Sigmoid colon (tissue), 7 donors: ENCODE results near the gene HK1. TPM values are rescaled to one million over a fixed set of nuclear protein-coding genes. Genes with fewer than 3 reads are reported as not detected.
"Not testable (repeated sequence)": the region's sequence is repeated elsewhere in the genome, so short reads cannot be mapped to it uniquely, and the experiment has no call there.

ENCODE experiments used
- DNase-seq: peaks from one replicate; pipeline ENCODE4 v3.0.0-alpha.2; 2019
- H3K27ac ChIP-seq, 4 donors: fragments of 200-600 bp; sonication (generic); one replicate each; pipeline ENCODE4 v1.5.1; 2016 to 2019; ENCODE audit warnings: mild to moderate bottlenecking in 1 of 4
- H3K27me3 ChIP-seq, 3 donors: fragments of 200-600 bp; sonication (generic); one replicate each; pipeline ENCODE4 v1.5.1; 2019; ENCODE audit warnings: mild to moderate bottlenecking in 1 of 3
- H3K36me3 ChIP-seq, 4 donors: fragments of 200-600 bp; sonication (generic); one replicate each; pipeline ENCODE4 v1.5.1; 2016 to 2019
- H3K4me1 ChIP-seq, 4 donors: fragments of 200-600 bp; sonication (generic); one replicate each; pipeline ENCODE4 v1.5.1; 2017 to 2019
- H3K4me3 ChIP-seq, 4 donors: fragments of 200-600 bp; sonication (generic); one replicate each; pipeline ENCODE4 v1.5.1; 2017 to 2019; ENCODE audit warnings: mild to moderate bottlenecking in 2 of 4, moderate library complexity in 1 of 4
- H3K9me3 ChIP-seq, 4 donors: fragments of 200-600 bp in 3 of 4; sonication (generic) in 3 of 4; one replicate each; pipeline versions ENCODE4 v1.5.1 to v1.6.1; 2013 to 2019
- EP300 ChIP-seq, 4 donors: sonication (generic); formaldehyde crosslinking; IDR thresholded peaks; one replicate each; pipeline ENCODE4 v1.6.1; 2017; ENCODE audit warnings: antibody characterized with exemption in 4 of 4
- POLR2A ChIP-seq, 2 donors: fragments of 450-650 bp; IDR thresholded peaks; one replicate each; pipeline ENCODE4 v1.6.1; 2016; ENCODE audit warnings: antibody characterized with exemption in 2 of 2, mild to moderate bottlenecking in 2 of 2, moderate library complexity in 2 of 2
- POLR2AphosphoS5 ChIP-seq, 4 donors: sonication (generic); formaldehyde crosslinking; IDR thresholded peaks; one replicate each; pipeline ENCODE4 v1.6.1; 2017; ENCODE audit warnings: antibody characterized with exemption in 4 of 4
- WGBS, 2 donors: extraction: QIAGEN DNeasy Blood & Tissue Kit; methylation state at CpG; one replicate each; pipeline ENCODE4 v1.1.7; 2013; 5-methylcytosine and 5-hydroxymethylcytosine counted together
- intact Hi-C: fragments of 100-400 bp; cut with DNase I; formaldehyde crosslinking; loops from one replicate; pipeline ENCODE4 v1.15.1; 2023
- polyA plus RNA-seq, 3 donors: library from polyadenylated mRNA; stranded (reverse); fragments of 200-250 nt; gene quantifications; one replicate each; pipeline ENCODE4 v1.2.3, GENCODE V29; 2013
- total RNA-seq, 4 donors: library from RNA; depleted of rRNA; stranded (reverse); fragments of >200 nt; gene quantifications; one replicate each; pipeline ENCODE4 v1.1.0, GENCODE V29; 2016
- TF ChIP-seq, protein P1 (sequence below), 4 experiments: fragments of 450-650 bp in 3 of 4; fragments of 200-600 bp in 1 of 4; IDR thresholded peaks; one replicate each; pipeline ENCODE4 v1.5.1; 2016 to 2019; ENCODE audit warnings: antibody characterized with exemption in 4 of 4, mild to moderate bottlenecking in 3 of 4, moderate library complexity in 2 of 4
- donor health status: healthy with polysubstance abuse.
- donor health status: Bipolar disorder and iron deficiency.
- donor health status: healthy.

HK1 gene
- total and polyA plus RNA-seq, 7 donors = 23.4 to 74.9 (median 65.8) TPM

DNA sequence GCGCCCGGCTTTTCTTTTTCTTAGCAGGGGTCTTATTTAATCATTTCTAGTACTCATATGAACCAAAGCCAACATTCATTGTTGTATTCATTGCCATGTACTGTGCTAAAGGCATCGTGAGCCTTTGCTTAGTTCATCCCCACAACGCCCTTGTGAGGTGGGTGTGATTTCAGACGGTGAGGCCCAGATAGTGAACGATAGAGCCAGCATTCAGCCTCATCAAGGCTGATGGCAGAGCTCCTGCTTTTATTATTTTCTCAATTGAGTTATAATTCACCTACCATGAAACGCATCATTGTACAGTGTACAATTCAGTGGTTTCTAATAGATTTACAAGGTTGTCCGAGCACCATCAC, 50.1 kb downstream of the HK1 start:
- no peaks in the 10 kb centered on the region for H3K36me3 ChIP-seq
- H3K4me3 ChIP-seq = peak overlapping the region in 2 of 4 donors; percentile 39 to 43
- no peaks in the 10 kb centered on the region for H3K9me3 ChIP-seq
- no peaks in the 10 kb centered on the region for H3K27me3 ChIP-seq
- peak overlapping the region; percentile 80 to 91 (median 82) for H3K27ac ChIP-seq
- TF ChIP-seq EP300 (IDR thresholded peaks at IDR 0.05) = no peak
- no peak for TF ChIP-seq POLR2A (IDR thresholded peaks at IDR 0.05)
- no peak for TF ChIP-seq POLR2AphosphoS5 (IDR thresholded peaks at IDR 0.05)
- TF ChIP-seq, protein P1, sequence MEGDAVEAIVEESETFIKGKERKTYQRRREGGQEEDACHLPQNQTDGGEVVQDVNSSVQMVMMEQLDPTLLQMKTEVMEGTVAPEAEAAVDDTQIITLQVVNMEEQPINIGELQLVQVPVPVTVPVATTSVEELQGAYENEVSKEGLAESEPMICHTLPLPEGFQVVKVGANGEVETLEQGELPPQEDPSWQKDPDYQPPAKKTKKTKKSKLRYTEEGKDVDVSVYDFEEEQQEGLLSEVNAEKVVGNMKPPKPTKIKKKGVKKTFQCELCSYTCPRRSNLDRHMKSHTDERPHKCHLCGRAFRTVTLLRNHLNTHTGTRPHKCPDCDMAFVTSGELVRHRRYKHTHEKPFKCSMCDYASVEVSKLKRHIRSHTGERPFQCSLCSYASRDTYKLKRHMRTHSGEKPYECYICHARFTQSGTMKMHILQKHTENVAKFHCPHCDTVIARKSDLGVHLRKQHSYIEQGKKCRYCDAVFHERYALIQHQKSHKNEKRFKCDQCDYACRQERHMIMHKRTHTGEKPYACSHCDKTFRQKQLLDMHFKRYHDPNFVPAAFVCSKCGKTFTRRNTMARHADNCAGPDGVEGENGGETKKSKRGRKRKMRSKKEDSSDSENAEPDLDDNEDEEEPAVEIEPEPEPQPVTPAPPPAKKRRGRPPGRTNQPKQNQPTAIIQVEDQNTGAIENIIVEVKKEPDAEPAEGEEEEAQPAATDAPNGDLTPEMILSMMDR (IDR thresholded peaks at IDR 0.05) = no peak
- DNase-seq = no peak
- 69 to 71% methylated on average over 8 of the region's 8 CpGs for WGBS, 2 donors
- intact Hi-C loops = loop anchor here (10.0 kb wide), 1 partner anchor 176 kb away; no protein-coding TSS in a partner anchor
- H3K4me1 ChIP-seq = peaks cover 0 to 88% (median 79%) of the 10 kb centered on the region in 4 donors

DNA sequence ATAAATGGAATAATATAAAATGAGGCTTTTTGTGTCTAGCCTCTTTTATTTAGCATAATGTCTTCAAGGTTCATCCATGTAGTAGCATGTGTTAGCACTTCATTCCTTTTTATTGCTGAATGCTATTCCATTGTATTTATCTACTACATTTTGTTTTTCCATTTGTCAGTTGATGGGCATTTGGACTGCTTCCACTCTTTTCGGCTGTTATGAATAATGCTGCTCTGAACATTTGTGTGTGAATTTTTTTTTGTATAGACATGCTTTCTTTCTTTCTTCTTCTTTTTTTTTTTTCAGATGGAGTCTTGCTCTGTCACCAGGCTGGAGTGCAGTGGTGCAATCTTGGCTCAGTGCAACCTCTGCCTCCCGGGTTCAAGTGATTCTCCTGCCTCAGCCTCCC, 50.6 kb downstream of the HK1 start:
- intact Hi-C loops = loop anchor here (10.0 kb wide), 1 partner anchor 176 kb away; no protein-coding TSS in a partner anchor
- peaks cover 0 to 88% (median 80%) of the 10 kb centered on the region in 4 donors for H3K4me1 ChIP-seq

DNA sequence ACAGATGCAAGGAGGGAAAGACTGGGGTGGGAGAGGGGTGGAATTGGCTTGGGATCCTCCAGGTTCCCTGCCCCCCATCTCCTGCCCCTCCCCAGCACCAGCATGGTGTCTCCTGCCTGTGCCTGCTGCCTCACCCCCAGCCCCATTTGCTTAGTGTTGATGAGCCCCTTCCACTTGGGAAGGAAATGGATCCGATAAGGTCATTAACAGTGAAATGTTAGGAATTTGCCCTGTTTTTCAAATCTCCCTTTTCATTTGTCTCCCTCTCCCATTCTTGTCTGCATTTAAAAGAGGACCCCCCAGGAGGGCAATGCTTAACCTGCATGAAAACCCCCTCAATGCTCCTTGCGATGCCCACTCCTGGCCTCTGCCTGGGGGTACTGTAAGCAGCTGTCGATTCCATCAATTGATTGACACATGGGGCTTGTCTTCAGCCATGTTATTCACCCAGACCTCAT, 51.5 kb downstream of the HK1 start:
- 91 to 94% methylated on average over 3 of the region's 3 CpGs for WGBS, 2 donors
- H3K36me3 ChIP-seq = no peaks in the 10 kb centered on the region
- intact Hi-C loops = loop anchor here (5.0 to 10.0 kb wide), 2 partner anchors 48 to 175 kb away; no protein-coding TSS in a partner anchor
- DNase-seq = no peak
- H3K27me3 ChIP-seq = no peaks in the 10 kb centered on the region
- peaks cover 0 to 89% (median 80%) of the 10 kb centered on the region in 4 donors for H3K4me1 ChIP-seq
- no peaks in the 10 kb centered on the region for H3K9me3 ChIP-seq
- H3K4me3 ChIP-seq = no peak overlapping the region
- TF ChIP-seq POLR2A (IDR thresholded peaks at IDR 0.05) = no peak
- TF ChIP-seq EP300 (IDR thresholded peaks at IDR 0.05) = no peak
- TF ChIP-seq, protein P1 (IDR thresholded peaks at IDR 0.05) = no peak
- H3K27ac ChIP-seq = peak overlapping the region; percentile 80 to 91 (median 82)

More for the DNA sequence above, 50.6 kb downstream of the HK1 start:
- not testable (repeated sequence) for H3K4me3 ChIP-seq, H3K36me3 ChIP-seq, DNase-seq, H3K27me3 ChIP-seq, H3K9me3 ChIP-seq
- peak overlapping the region; percentile 80 to 91 (median 82) for H3K27ac ChIP-seq
- WGBS, 2 donors = 87 to 90% methylated on average over 2 of the region's 2 CpGs

DNA sequence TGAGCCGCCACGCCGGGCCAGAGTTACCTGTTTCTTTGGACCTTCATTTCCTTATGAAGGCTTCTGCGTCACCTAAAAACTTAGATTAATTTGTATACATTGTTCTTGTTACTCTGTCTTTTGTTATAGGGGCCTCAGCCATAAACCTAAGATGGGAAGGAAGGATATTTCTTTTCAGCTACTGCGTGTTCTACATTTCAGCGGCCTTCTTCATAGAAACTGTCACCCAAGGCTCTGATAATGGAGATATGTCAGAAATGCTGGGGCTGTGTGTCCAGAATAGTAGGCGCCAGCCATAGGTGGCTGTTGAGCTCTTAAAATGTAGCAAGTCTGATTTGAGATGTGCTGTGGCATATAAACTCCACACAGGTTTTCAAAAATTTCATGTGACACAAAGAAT, 52.9 kb downstream of the HK1 start:
- WGBS, 2 donors = 97 to 98% methylated on average over 7 of the region's 7 CpGs
- H3K36me3 ChIP-seq = no peaks in the 10 kb centered on the region
- H3K4me1 ChIP-seq = peaks cover 0 to 90% (median 80%) of the 10 kb centered on the region in 4 donors
- intact Hi-C loops = loop anchor here (5.0 kb wide), 1 partner anchor 46 kb away; no protein-coding TSS in a partner anchor
- H3K4me3 ChIP-seq = no peak overlapping the region
- peak overlapping the region; percentile 6 to 91 (median 82) for H3K27ac ChIP-seq
- no peaks in the 10 kb centered on the region for H3K9me3 ChIP-seq
- DNase-seq = no peak
- no peaks in the 10 kb centered on the region for H3K27me3 ChIP-seq
- TF ChIP-seq POLR2AphosphoS5 (IDR thresholded peaks at IDR 0.05) (no peak), EP300 (IDR thresholded peaks at IDR 0.05) (no peak), POLR2A (IDR thresholded peaks at IDR 0.05) (no peak)
- TF ChIP-seq, protein P1 (IDR thresholded peaks at IDR 0.05) = no peak

DNA sequence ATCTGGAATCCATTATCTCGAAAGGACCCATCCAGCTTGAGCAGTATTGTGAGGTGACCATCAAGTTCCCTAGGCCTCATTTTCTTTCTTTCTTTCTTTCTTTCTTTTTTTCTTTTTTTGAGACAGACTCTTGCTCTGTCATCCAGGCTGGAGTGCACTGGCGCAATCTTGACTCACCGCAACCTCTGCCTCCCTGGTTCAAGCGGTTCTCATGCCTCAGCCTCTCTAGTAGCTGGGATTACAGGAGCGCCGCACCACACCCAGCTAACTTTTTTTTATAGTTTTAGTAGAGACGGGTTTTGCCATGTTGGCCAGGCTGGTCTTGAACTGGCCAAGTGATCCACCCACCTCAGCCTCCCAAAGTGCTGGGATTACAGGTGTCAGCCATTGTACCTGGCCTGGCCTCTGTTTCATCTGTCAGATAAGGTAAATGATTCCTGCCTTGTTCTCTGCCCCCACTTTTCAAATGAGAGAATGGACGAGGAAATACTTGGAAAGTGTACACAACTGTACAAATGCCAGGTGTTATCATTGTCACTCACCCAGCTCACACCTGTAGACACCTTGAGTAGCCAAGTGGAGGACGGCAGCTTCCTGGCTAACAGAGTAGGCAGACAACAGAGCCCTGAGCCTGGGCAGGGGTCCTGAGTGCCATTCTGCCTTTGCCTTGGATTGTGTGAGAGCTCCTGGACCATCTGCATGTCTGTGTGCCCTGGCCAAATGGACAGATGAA, 54.1 kb downstream of the HK1 start:
- H3K4me1 ChIP-seq = peaks cover 0 to 89% (median 78%) of the 10 kb centered on the region in 4 donors
- WGBS, 2 donors = 37 to 81% methylated on average over 9 of the region's 9 CpGs
- no peaks in the 10 kb centered on the region for H3K9me3 ChIP-seq
- peak overlapping the region; percentile 79 to 91 (median 82) for H3K27ac ChIP-seq
- no peak overlapping the region for H3K4me3 ChIP-seq
- intact Hi-C loops = loop anchor here (5.0 kb wide), 1 partner anchor 45 kb away; no protein-coding TSS in a partner anchor
- no peak for DNase-seq
- H3K36me3 ChIP-seq = no peaks in the 10 kb centered on the region
- no peak for TF ChIP-seq EP300 (IDR thresholded peaks at IDR 0.05)
- TF ChIP-seq, protein P1 (IDR thresholded peaks at IDR 0.05) = no peak
- no peak for TF ChIP-seq POLR2AphosphoS5 (IDR thresholded peaks at IDR 0.05)
- TF ChIP-seq POLR2A (IDR thresholded peaks at IDR 0.05) = no peak
- no peaks in the 10 kb centered on the region for H3K27me3 ChIP-seq
